Activated gamma-delta T cell (primary cell): ENCODE results near the gene C19orf25.
"Not testable (repeated sequence)": the region's sequence is repeated elsewhere in the genome, so short reads cannot be mapped to it uniquely, and the experiment has no call there.

Source experiments
- DNase-seq: peaks from one replicate; lab custom pipeline; 2025; lab: John Stamatoyannopoulos, UW

The C19orf25 gene

GRCh38 chr19:1512671-1513498 is 33.9 kb upstream of the C19orf25 start, which contains the start of gene ADAMTSL5:
Gene ADAMTSL5 (minus strand): TSS chr19:1513019. CDS start chr19:1510943, 2,076 bp downstream.
- peak; percentile 49 for DNase-seq

GRCh38 chr19:1511318-1512317 is 32.6 kb upstream of the C19orf25 start:
- no peak for DNase-seq

GRCh38 chr19:1510807-1511206 is 31.8 kb upstream of the C19orf25 start:
- no peak for DNase-seq

GRCh38 chr19:1510442-1510806 is 31.4 kb upstream of the C19orf25 start:
- no peak for DNase-seq

GRCh38 chr19:1509602-1510441 is 30.8 kb upstream of the C19orf25 start:
- no peak for DNase-seq

GRCh38 chr19:1508507-1508856 is 29.5 kb upstream of the C19orf25 start:
- no peak for DNase-seq

DNA sequence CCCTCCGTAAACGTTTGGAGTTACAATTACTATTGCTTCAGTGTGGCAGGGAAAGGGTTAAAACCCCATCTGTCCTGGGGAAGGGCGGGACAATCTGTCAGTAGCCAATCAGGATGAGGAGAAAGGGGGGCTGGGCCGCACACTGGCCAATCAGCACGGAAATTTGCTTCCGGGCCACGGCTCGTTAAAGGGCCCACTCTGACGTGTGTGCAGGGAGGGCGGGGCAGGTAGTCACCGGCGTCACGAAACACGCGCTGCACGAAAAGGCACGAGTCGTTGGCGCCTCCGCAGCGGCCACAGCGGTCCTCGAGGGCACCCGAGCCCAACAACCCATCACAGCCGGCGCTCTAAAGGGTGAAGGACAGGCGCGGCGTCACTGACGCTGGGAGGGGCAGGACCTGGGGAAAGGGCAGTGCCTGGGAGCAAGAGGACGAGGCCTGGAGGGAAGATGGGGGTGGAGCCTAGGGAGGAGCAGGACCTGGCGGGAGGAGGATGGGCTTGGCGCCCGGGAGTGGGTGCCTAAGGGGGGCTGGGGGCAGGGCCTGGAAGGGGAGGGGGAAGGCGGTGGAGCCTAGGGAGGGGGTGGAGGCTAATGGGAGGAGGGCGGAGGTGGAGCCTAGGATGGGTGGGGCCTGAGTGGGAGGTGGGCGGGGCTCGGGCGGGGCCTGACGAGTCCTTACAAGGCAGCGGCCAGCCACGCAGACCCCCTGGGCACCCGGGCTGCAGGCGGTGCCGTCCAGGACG is 28.9 kb upstream of the C19orf25 start:
- DNase-seq = peak; percentile 72

DNA sequence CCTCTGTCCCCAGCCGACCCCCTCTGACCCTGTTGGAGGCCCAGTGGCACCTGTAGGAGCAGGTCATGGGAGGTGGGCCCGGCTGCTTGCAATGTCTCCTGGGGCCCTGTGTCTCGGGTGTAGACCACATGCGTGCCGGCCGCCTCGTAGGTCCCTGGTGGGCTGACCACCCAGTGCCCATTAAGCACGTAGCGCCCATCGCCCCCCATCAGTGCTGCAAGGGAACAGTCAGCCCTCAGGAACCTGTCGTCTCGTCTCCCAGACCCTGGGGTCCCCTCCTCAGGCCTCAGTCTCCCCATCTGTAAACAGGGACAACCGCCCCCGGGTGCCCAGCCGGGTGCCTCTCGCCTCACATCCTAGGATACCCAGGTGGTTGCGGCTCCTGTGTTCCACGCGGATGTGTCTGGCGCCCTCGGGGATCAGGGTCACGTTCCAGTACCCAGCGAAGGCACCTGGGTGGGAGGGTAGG is 28.2 kb upstream of the C19orf25 start:
- no peak for DNase-seq

GRCh38 chr19:1505991-1506881 is 27.2 kb upstream of the C19orf25 start:
- DNase-seq = no peak

DNA sequence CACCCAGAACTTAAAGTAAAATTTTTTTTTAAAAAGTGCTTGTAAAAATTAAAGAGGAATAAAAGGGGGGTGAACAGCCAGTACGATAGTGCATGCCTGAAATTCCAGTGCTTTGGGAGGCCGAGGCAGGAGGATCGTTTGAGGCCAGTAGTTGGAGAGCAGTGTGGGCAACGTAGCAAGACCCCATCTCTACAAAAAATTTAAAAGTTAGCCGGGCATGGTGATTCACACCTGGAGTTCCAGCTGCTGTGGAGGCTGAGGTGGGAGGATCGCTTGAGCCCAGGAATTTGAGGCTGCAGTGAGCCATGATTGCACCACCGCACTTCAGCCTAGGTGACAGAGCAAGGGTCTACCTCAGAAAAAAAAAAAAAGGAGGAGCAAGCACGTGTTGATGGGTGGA is 26.0 kb upstream of the C19orf25 start:
- DNase-seq = no peak

DNA sequence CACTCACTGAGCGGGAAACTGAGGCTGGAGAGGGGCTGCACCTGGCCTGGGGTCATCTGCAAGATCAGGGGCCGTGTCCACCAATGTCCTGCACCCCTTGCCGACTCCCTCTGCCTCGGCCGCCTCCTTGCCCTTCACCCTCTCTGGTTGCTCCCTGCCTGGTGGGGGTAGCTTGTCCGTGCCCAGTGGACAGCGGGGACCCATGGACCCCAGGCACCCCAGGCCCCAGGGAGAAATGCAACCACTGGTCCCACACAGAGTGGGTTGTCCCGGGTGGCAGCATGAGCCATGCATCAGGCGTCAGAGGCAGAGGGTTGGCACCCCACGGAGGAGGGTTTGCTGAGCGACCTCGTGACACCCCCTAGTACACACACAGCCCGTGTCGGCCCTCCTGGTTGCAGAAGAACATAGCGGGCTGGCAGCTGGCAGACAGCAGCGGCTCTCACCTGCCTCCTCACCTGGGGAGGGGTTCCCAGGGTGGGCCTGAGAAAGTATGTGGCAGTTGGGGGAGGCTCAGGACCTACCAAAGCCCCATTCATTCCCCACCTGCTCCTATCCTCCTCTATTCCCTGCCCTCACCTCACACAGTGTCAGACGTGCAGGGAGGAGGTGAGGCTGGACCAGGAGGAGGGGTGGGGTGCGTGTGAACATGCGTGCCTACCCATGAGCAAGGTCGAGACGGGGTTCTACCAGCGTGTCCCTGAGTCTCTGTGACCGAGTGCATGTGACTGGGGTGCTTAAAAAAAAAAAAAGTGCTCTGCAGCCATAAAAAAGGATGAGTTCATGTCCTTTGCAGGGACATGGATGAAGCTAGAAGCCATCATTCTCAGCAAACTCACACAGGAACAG is 25.1 kb upstream of the C19orf25 start:
- no peak for DNase-seq

DNA sequence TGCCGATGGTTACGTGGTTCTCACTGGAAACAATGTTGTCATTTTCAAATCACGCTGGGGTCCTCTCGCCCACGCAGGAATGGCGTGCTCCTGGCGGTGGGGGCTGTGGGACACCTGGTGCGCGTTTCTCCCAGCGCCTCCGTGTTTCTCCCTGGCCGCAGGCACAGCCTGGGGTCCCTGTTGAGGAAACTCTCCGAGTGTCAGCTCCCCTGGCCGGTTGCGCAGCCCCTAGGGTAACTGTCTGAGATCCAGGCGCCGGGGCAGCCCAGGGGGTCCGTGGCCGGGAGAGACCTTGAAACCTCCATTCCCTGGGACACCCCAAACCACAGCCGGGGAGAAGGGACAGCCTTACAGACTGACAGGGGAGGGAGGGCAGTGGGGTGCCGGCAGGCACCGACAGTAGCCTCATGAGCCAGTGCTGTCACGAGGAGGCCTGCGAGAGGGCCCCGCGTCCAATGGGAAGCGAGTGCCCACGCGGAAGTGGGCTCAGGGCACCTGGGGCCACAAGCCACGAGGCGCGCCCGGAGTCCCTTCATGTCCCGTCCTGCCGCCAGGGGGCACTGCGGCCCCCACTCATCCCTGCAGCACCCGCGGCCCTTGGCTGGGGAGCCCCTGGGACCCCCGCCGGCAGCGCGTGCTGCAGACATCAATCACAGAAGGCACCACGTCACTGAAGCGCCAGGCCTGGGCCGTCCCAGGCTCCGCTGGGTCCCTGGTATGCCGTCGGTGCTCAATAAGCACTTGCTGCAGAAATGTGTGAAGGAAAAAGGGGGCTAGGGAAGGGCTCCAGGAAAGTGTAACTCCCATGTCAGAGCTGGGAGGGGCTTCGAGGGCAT is 24.3 kb upstream of the C19orf25 start:
- peak; percentile 41 for DNase-seq

- DNase-seq = no peak
Observed at GRCh38 chr19:1502433-1503088, 23.5 kb upstream of the C19orf25 start.

- DNase-seq = no peak
Observed at GRCh38 chr19:1501200-1501595, 22.2 kb upstream of the C19orf25 start.

DNA sequence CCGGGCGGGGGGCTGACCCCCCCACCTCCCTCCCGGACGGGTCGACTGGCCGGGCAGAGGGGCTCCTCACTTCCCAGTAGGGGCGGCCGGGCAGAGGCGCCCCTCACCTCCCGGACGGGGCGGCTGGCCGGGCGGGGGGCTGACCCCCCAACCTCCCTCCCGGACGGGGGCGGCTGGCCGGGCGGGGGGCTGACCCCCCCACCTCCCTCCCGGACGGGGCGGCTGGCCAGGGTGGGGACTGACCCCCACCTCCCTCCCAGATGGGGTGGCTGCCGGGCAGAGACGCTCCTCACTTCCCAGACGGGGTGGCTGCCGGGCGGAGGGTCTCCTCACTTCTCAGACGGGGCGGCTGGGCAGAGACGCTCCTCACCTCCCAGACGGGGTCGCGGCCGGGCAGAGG is 20.2 kb upstream of the C19orf25 start:
- not testable (repeated sequence) for DNase-seq

- DNase-seq = no peak
Observed at GRCh38 chr19:1497578-1498235, 18.7 kb upstream of the C19orf25 start.
